ENCODE results near the gene SFXN5.

DNA sequence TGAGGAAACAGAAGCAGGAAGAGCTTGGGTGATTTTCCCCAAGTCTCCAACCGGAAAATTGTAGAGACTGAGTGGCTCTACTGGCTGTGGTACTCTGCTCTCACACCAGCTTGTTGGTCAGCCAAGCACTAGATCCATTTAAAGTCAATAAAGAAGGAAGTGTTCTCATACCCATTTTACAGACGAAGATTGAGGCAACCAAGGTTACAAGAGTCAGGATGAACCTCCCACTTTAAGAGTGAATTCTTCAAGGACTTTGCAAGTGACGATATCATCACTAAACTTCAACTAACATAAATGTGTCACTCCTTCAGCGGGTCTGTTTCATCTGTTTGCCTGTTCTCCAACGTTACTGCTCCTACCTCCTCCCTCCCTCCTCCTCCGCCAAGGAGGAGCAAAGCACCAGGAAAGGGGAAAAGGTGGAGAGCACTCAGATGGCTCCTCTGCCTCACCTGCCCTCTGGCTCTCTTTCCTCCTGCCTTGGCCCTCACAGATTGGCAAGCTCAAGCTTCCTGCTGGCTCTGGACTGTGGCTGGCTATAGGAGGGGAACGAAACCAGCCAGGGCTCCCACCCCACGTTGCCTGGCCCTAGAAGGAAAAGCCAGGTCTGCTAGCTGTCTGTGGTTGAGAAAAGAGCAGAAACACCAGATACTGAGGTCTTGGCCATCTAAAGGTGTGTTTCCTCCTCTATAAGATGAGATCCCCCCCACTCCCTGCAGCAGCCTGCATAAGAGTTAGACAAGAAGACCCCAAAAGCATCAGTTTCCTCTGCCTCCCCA is 44.9 kb upstream of the SFXN5 start:
- TF ChIP-seq POLR2AphosphoS5 (IDR thresholded peaks at IDR 0.05; ENCODE audit: low read depth, low read length): no peak
- TF ChIP-seq, protein P1, sequence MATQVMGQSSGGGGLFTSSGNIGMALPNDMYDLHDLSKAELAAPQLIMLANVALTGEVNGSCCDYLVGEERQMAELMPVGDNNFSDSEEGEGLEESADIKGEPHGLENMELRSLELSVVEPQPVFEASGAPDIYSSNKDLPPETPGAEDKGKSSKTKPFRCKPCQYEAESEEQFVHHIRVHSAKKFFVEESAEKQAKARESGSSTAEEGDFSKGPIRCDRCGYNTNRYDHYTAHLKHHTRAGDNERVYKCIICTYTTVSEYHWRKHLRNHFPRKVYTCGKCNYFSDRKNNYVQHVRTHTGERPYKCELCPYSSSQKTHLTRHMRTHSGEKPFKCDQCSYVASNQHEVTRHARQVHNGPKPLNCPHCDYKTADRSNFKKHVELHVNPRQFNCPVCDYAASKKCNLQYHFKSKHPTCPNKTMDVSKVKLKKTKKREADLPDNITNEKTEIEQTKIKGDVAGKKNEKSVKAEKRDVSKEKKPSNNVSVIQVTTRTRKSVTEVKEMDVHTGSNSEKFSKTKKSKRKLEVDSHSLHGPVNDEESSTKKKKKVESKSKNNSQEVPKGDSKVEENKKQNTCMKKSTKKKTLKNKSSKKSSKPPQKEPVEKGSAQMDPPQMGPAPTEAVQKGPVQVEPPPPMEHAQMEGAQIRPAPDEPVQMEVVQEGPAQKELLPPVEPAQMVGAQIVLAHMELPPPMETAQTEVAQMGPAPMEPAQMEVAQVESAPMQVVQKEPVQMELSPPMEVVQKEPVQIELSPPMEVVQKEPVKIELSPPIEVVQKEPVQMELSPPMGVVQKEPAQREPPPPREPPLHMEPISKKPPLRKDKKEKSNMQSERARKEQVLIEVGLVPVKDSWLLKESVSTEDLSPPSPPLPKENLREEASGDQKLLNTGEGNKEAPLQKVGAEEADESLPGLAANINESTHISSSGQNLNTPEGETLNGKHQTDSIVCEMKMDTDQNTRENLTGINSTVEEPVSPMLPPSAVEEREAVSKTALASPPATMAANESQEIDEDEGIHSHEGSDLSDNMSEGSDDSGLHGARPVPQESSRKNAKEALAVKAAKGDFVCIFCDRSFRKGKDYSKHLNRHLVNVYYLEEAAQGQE (IDR thresholded peaks at IDR 0.05; ENCODE audit: insufficient read depth in 1 of 2, low read depth in 2 of 2, low read length in 2 of 2): no peak
- TF ChIP-seq SIN3A (IDR thresholded peaks at IDR 0.05; ENCODE audit: borderline replicate concordance, insufficient read depth, low read length): no peak

Data from PFSK-1 (cell line).